Effector memory CD4-positive, alpha-beta T cell (primary cell): ENCODE results near the gene ETNPPL.
A peak's percentile ranks its signal among the peaks of the same experiment; 100 is the strongest.

Source experiments
- DNase-seq, 3 donors: peaks; one replicate each; pipeline ENCODE4 v3.0.0-alpha.2; 2020
- H3K27ac ChIP-seq: 2 replicates; pipeline ENCODE4 v1.7.0; 2013; ENCODE audit warnings: mild to moderate bottlenecking, low read length, moderate library complexity; ENCODE audit not compliant: insufficient read depth, poor library complexity, severe bottlenecking
- H3K27me3 ChIP-seq: replicated peaks from 2 replicates; pipeline ENCODE4 v1.7.0; 2013; ENCODE audit warnings: mild to moderate bottlenecking, low read length; ENCODE audit not compliant: insufficient read depth, control insufficient read depth, poor library complexity, severe bottlenecking
- H3K36me3 ChIP-seq: 2 replicates; pipeline ENCODE4 v1.7.0; 2013; ENCODE audit warnings: mild to moderate bottlenecking, low read length, moderate library complexity; ENCODE audit not compliant: control insufficient read depth, insufficient read depth
- H3K4me1 ChIP-seq: 2 replicates; pipeline ENCODE4 v1.7.0; 2013; ENCODE audit warnings: low read length, mild to moderate bottlenecking; ENCODE audit not compliant: control insufficient read depth, insufficient read depth, poor library complexity, severe bottlenecking
- H3K4me3 ChIP-seq: 2 replicates; pipeline ENCODE4 v1.7.0; 2013; ENCODE audit warnings: low read length, low read depth, mild to moderate bottlenecking; ENCODE audit not compliant: insufficient read depth, poor library complexity, severe bottlenecking
- H3K9me3 ChIP-seq: 2 replicates; pipeline ENCODE4 v1.7.0; 2013; ENCODE audit warnings: mild to moderate bottlenecking, low read length, moderate library complexity; ENCODE audit not compliant: control insufficient read depth

Gene ETNPPL

GRCh38 chr4:108763986-108764385, 1.1 kb upstream of the ETNPPL start:
- no peaks in the 10 kb centered on the region for H3K4me1 ChIP-seq
- H3K27ac ChIP-seq = no peak overlapping the region
- no peak for DNase-seq
- H3K4me3 ChIP-seq = no peak overlapping the region
- peaks cover 10% of the 10 kb centered on the region for H3K27me3 ChIP-seq
- H3K36me3 ChIP-seq = no peaks in the 10 kb centered on the region
- H3K9me3 ChIP-seq = no peaks in the 10 kb centered on the region

GRCh38 chr4:108763226-108763593, 357 bp upstream of the ETNPPL start:
- H3K4me1 ChIP-seq = no peaks in the 10 kb centered on the region
- peak overlapping the region; percentile 63 for H3K4me3 ChIP-seq
- H3K36me3 ChIP-seq = no peaks in the 10 kb centered on the region
- peaks cover 10% of the 10 kb centered on the region for H3K27me3 ChIP-seq
- H3K9me3 ChIP-seq = no peaks in the 10 kb centered on the region
- no peak overlapping the region for H3K27ac ChIP-seq
- no peak for DNase-seq

- Histone ChIP-seq H3K27ac (no peak overlapping the region), H3K9me3 (no peaks in the 10 kb centered on the region), H3K36me3 (no peaks in the 10 kb centered on the region), H3K4me3 (no peak overlapping the region), H3K4me1 (no peaks in the 10 kb centered on the region), H3K27me3 (peaks cover 6% of the 10 kb centered on the region)
- no peak for DNase-seq
Measured at GRCh38 chr4:108758498-108758897, 4.4 kb downstream of the ETNPPL start.

GRCh38 chr4:108754327-108754726, 8.5 kb downstream of the ETNPPL start:
- Histone ChIP-seq H3K27me3 (no peaks in the 10 kb centered on the region), H3K4me1 (no peaks in the 10 kb centered on the region), H3K27ac (no peak overlapping the region), H3K9me3 (no peaks in the 10 kb centered on the region), H3K4me3 (no peak overlapping the region), H3K36me3 (no peaks in the 10 kb centered on the region)
- DNase-seq = no peak

GRCh38 chr4:108751321-108751720, 11.5 kb downstream of the ETNPPL start:
- no peak overlapping the region for H3K27ac ChIP-seq
- H3K4me3 ChIP-seq = no peak overlapping the region
- DNase-seq = no peak
- no peaks in the 10 kb centered on the region for H3K36me3 ChIP-seq
- H3K9me3 ChIP-seq = no peaks in the 10 kb centered on the region
- no peaks in the 10 kb centered on the region for H3K27me3 ChIP-seq
- H3K4me1 ChIP-seq = no peaks in the 10 kb centered on the region

GRCh38 chr4:108749119-108749518, 13.7 kb downstream of the ETNPPL start:
- Histone ChIP-seq H3K9me3 (no peaks in the 10 kb centered on the region), H3K4me3 (no peak overlapping the region), H3K27ac (no peak overlapping the region), H3K36me3 (no peaks in the 10 kb centered on the region), H3K4me1 (no peaks in the 10 kb centered on the region), H3K27me3 (no peaks in the 10 kb centered on the region)
- DNase-seq = no peak

- Histone ChIP-seq H3K4me1 (no peaks in the 10 kb centered on the region), H3K9me3 (no peaks in the 10 kb centered on the region), H3K27ac (no peak overlapping the region), H3K36me3 (no peaks in the 10 kb centered on the region), H3K27me3 (no peaks in the 10 kb centered on the region), H3K4me3 (no peak overlapping the region)
- no peak for DNase-seq
Measured at GRCh38 chr4:108746511-108746910, 16.3 kb downstream of the ETNPPL start.

GRCh38 chr4:108744307-108744706, 18.5 kb downstream of the ETNPPL start:
- no peaks in the 10 kb centered on the region for H3K4me1 ChIP-seq
- H3K4me3 ChIP-seq = no peak overlapping the region
- no peak for DNase-seq
- no peaks in the 10 kb centered on the region for H3K27me3 ChIP-seq
- H3K27ac ChIP-seq = no peak overlapping the region
- H3K36me3 ChIP-seq = no peaks in the 10 kb centered on the region
- no peaks in the 10 kb centered on the region for H3K9me3 ChIP-seq

GRCh38 chr4:108742451-108743420, 20.1 kb downstream of the ETNPPL start:
- H3K4me1 ChIP-seq = no peaks in the 10 kb centered on the region
- H3K36me3 ChIP-seq = no peaks in the 10 kb centered on the region
- H3K27ac ChIP-seq = no peak overlapping the region
- no peaks in the 10 kb centered on the region for H3K27me3 ChIP-seq
- no peak for DNase-seq
- H3K4me3 ChIP-seq = no peak overlapping the region
- H3K9me3 ChIP-seq = no peaks in the 10 kb centered on the region

- H3K9me3 ChIP-seq = no peaks in the 10 kb centered on the region
- DNase-seq = no peak
- no peaks in the 10 kb centered on the region for H3K4me1 ChIP-seq
- no peaks in the 10 kb centered on the region for H3K27me3 ChIP-seq
- no peak overlapping the region for H3K27ac ChIP-seq
- H3K36me3 ChIP-seq = no peaks in the 10 kb centered on the region
- no peak overlapping the region for H3K4me3 ChIP-seq
Measured at GRCh38 chr4:108738003-108738706, 24.7 kb downstream of the ETNPPL start.
